H1 (cell line): ENCODE measurements around the gene ZNF625. TPM values are rescaled to one million over a fixed set of nuclear protein-coding genes. Genes with fewer than 3 reads are reported as not detected.

Experiments used
- ATF2 ChIP-seq: IDR thresholded peaks from 2 replicates; pipeline ENCODE4 v1.6.1; 2012; ENCODE audit warnings: low read length, inconsistent platforms
- JUND ChIP-seq: IDR thresholded peaks from 2 replicates; pipeline ENCODE4 v1.6.1; 2011; ENCODE audit warnings: mild to moderate bottlenecking, improper control_type of control experiment, low read length
- MAX ChIP-seq: IDR thresholded peaks from 2 replicates; pipeline ENCODE4 v1.6.1; 2012; ENCODE audit warnings: inconsistent platforms
- polyA plus RNA-seq, 7 experiments: library from polyadenylated mRNA; depleted of rRNA in 3 of 7; stranded (reverse) in 5 of 7; unstranded in 2 of 7; fragments of >200 nt in 5 of 7; fragments of 200-250 nt in 2 of 7; gene quantifications; 1 replicate in 5 of 7; 2 replicates in 1 of 7; 4 replicates in 1 of 7; pipeline versions ENCODE4 v1.2.1 to v1.2.3, GENCODE V29; 2011 to 2013; ENCODE audit warnings: missing spikeins in 2 of 7, mixed read lengths in 2 of 7
- total RNA-seq: library from RNA; stranded (reverse); fragmentation: NEBNext Ultra II Directional; extraction: Animal tissue kit (Norgen Biotek cat#: 25700); gene quantifications from 2 replicates; pipeline ENCODE4 v1.2.1, GENCODE V29; 2021

ZNF625 gene
- total and polyA plus RNA-seq, 2 of the 8 experiments (the other 6 are each of a cell fraction or from before 2014, with no cell fraction given), result 2.5 to 26.8 TPM

GRCh38 chr19:12112701-12113100 lies 43.8 kb downstream of the ZNF625 start (continued):
- TF ChIP-seq ATF2, result no peak
- TF ChIP-seq MAX, result no peak
- no peak for TF ChIP-seq JUND
